22Rv1 (cell line): Measurements from ENCODE around the gene AIG1.

Experiments used
- H3K27ac ChIP-seq: fragments of 450-650 bp; 2 replicates; pipeline ENCODE4 v1.5.1; 2017
- CTCF ChIP-seq: fragments of 450-650 bp; IDR thresholded peaks from 2 replicates; pipeline ENCODE4 v1.5.1; 2017; ENCODE audit warnings: mild to moderate bottlenecking
- ZFX ChIP-seq: fragments of 450-650 bp; IDR thresholded peaks from 2 replicates; pipeline ENCODE4 v1.6.1; 2017; ENCODE audit warnings: antibody characterized with exemption, borderline replicate concordance

AIG1 gene

GRCh38 chr6:143313163-143313562 lies 252.5 kb downstream of the AIG1 start:
- no peak overlapping the region for H3K27ac ChIP-seq
- TF ChIP-seq ZFX, result no peak
- no peak for TF ChIP-seq CTCF

DNA sequence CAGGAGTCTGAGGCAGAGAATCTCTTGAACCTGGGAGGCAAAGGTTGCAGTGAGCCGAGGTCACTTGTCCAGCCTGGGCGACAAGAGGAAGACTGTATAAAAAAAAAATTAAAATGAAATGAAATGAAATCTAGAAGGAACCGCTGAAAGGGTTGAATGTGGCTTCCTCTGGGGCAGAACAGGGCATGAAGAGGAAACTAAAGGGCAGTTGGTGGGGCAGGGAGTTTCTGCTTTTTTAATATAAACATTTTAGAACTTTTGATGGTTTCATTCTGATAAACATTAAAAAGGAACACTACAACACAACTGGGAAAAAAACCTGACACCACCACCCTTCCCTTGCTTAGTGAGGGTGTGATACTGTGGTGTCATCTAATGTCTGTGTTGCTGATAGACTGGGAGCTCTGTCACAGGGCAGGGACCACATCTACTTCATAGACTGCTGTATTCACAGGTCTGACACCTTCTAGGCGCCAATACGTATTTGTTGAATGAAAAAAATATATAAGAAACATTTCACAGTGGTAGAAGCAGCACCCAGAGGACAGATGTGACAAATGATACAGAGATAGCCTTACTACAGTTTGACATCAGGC lies 260.9 kb downstream of the AIG1 start:
- TF ChIP-seq ZFX, result no peak
- TF ChIP-seq CTCF, result no peak
- no peak overlapping the region for H3K27ac ChIP-seq

GRCh38 chr6:143322386-143322785 lies 261.7 kb downstream of the AIG1 start:
- TF ChIP-seq ZFX (no peak), CTCF (no peak)

GRCh38 chr6:143323729-143324470 lies 263.2 kb downstream of the AIG1 start:
- TF ChIP-seq CTCF (no peak), ZFX (no peak)
- no peak overlapping the region for H3K27ac ChIP-seq

More at GRCh38 chr6:143322386-143322785, 261.7 kb downstream of the AIG1 start:
- no peak overlapping the region for H3K27ac ChIP-seq

DNA sequence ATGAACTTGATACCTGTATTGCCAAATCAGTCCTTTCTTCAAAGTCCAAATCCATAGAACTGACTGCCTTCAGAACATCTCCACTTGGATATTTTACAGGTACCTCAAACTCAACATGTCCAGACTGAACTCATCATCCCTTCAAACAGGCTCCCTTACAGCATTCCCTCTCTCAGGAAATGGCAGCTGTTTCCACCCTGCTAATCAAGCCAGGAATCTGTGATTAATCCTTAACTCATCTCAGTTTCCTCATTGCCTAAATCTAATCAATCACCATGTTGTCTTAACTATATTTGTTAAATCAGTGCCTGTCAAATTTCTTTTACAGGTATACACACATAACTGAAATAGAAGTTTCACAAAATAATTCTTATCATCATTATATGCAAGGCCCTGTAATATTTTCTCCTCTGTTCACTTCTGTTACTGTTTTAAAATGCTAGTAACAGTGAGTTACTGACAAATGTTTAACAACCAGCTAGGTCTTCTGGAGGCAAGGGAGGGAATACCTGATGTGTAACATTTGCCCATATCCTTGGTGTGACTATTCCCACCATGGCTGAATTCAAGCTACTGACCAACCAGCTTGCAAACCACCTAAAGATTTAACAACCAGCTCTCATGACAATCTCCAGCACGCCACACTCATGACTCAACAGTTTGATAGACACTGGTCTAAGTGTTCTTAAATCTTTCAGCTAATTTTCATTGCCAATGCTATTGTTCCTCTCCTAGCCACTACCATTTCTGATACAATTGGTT lies 264.9 kb downstream of the AIG1 start:
- TF ChIP-seq ZFX (no peak), CTCF (no peak)
- H3K27ac ChIP-seq, result no peak overlapping the region

- H3K27ac ChIP-seq, result no peak overlapping the region
Measured at GRCh38 chr6:143328876-143329275, 268.2 kb downstream of the AIG1 start.

More at GRCh38 chr6:143328876-143329275, 268.2 kb downstream of the AIG1 start:
- TF ChIP-seq ZFX (no peak), CTCF (no peak)
